Measurements from ENCODE around the gene BSG.

DNA sequence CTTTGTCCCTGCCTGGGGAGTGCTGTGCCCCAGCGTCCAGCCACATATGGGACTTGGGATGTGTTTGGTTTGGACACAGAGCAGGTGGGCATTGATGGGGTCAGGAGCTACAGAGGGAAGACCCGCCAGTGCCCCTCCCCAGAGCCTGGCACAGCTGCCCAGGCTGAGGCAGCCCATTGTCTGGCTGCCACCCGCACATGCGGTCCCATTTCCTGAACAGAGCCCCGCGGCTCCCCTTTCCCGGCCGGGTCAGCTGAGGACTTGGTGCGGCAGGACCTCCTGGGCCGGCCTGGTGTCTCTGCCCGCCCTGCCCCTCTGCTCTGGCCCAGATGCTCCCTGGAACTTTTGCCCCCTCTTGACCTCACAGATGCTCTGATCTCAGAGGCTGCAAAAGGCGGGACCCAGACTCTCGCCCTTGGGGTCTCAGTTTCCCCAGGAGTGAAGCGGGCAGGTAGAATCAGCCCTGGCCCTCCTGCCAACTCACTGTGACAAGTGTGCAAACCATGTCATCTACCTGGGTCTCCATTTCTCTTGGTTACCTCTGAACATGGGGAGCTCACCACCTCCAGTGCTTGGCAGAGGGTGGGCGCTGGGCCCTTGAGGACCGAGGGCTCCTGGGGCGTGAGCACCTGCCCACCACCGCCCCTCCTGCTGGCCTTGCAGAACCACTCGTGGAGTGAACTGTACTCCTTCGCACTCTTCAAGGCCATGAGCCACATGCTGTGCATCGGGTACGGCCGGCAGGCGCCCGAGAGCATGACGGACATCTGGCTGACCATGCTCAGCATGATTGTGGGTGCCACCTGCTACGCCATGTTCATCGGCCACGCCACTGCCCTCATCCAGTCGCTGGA lies 35.1 kb downstream of the BSG start:
- TF ChIP-seq, protein P1, sequence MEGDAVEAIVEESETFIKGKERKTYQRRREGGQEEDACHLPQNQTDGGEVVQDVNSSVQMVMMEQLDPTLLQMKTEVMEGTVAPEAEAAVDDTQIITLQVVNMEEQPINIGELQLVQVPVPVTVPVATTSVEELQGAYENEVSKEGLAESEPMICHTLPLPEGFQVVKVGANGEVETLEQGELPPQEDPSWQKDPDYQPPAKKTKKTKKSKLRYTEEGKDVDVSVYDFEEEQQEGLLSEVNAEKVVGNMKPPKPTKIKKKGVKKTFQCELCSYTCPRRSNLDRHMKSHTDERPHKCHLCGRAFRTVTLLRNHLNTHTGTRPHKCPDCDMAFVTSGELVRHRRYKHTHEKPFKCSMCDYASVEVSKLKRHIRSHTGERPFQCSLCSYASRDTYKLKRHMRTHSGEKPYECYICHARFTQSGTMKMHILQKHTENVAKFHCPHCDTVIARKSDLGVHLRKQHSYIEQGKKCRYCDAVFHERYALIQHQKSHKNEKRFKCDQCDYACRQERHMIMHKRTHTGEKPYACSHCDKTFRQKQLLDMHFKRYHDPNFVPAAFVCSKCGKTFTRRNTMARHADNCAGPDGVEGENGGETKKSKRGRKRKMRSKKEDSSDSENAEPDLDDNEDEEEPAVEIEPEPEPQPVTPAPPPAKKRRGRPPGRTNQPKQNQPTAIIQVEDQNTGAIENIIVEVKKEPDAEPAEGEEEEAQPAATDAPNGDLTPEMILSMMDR (IDR thresholded peaks at IDR 0.05), result no peak
- TF ChIP-seq POLR2A (IDR thresholded peaks at IDR 0.05) (no peak), EP300 (IDR thresholded peaks at IDR 0.05) (no peak)

Data from ovary (tissue), 3 donors.